Gastrocnemius medialis (tissue), 4 donors: ENCODE measurements around the gene RGPD3. TPM values are rescaled to one million over a fixed set of nuclear protein-coding genes. Genes with fewer than 3 reads are reported as not detected.
"Not testable (repeated sequence)": the region's sequence is repeated elsewhere in the genome, so short reads cannot be mapped to it uniquely, and the experiment has no call there.

Experiments
- ATAC-seq, 2 donors: fragments of 150-250 bp; one replicate each; pipeline ENCODE4 v1.9.1; 2016
- DNase-seq, 2 donors: peaks; one replicate each; pipeline ENCODE4 v3.0.0-alpha.2; 2019
- H3K27ac ChIP-seq, 4 donors: fragments of 200-600 bp; sonication (generic); 1 replicate in 1 of 4; 2 replicates in 3 of 4; pipeline ENCODE4 v1.5.1; 2016 to 2018; ENCODE audit warnings: mild to moderate bottlenecking in 2 of 4, moderate library complexity in 1 of 4
- H3K27me3 ChIP-seq, 3 donors: fragments of 200-600 bp; sonication (generic) in 2 of 3; 1 replicate in 1 of 3; 2 replicates in 2 of 3; pipeline versions ENCODE4 v1.5.1 to v1.6.0; 2016 to 2019; ENCODE audit warnings: mild to moderate bottlenecking in 1 of 3, moderate library complexity in 1 of 3
- H3K36me3 ChIP-seq, 2 donors: fragments of 200-600 bp; sonication (generic) in 1 of 2; one replicate each; pipeline ENCODE4 v1.5.1; 2017 to 2018
- H3K4me1 ChIP-seq, 2 donors: fragments of 200-600 bp; sonication (generic) in 1 of 2; one replicate each; pipeline ENCODE4 v1.5.1; 2016 to 2017; ENCODE audit warnings: mild to moderate bottlenecking in 2 of 2
- H3K4me3 ChIP-seq, 4 donors: fragments of 200-600 bp; sonication (generic) in 3 of 4; 1 replicate in 1 of 4; 2 replicates in 3 of 4; pipeline ENCODE4 v1.5.1; 2016 to 2019; ENCODE audit warnings: mild to moderate bottlenecking in 2 of 4
- H3K9me3 ChIP-seq, 3 donors: fragments of 200-600 bp; sonication (generic) in 2 of 3; 1 replicate in 1 of 3; 2 replicates in 2 of 3; pipeline ENCODE4 v1.5.1; 2016 to 2019
- in situ Hi-C, 4 donors: fragments of 200-750 bp; cut with MboI; loops; one replicate each; pipeline versions ENCODE4 v1.15.0 to v1.8.0; 2017; ENCODE audit warnings: low sequenced_read_pairs in 4 of 4
- intact Hi-C: fragments of 100-400 bp; cut with DNase I; formaldehyde crosslinking; loops from one replicate; pipeline ENCODE4 v1.15.1; 2023; ENCODE audit warnings: low total_unique reads
- total RNA-seq, 4 donors: library from RNA; depleted of rRNA; stranded (reverse); fragments of >200 nt; gene quantifications; one replicate each; pipeline versions ENCODE4 v1.1.0 to v1.2.3, GENCODE V29; 2016

Gene RGPD3
- total RNA-seq, 4 donors from 2014 or later, result 0.15 to 0.38 (median 0.23) TPM; not detected in 1

- ATAC-seq, in situ Hi-C loops, DNase-seq: not testable (repeated sequence)
Measured at GRCh38 chr2:106509374-106509770, 41.2 kb upstream of the RGPD3 start.

GRCh38 chr2:106508660-106509373 lies 40.6 kb upstream of the RGPD3 start:
- H3K27me3 ChIP-seq, in situ Hi-C loops, H3K36me3 ChIP-seq, DNase-seq, H3K4me1 ChIP-seq, H3K9me3 ChIP-seq, ATAC-seq, intact Hi-C loops, H3K4me3 ChIP-seq, H3K27ac ChIP-seq: not testable (repeated sequence)

More at GRCh38 chr2:106509374-106509770, 41.2 kb upstream of the RGPD3 start:
- H3K4me1 ChIP-seq, H3K36me3 ChIP-seq, H3K27ac ChIP-seq, H3K27me3 ChIP-seq, H3K4me3 ChIP-seq, intact Hi-C loops, H3K9me3 ChIP-seq: not testable (repeated sequence)

- DNase-seq, intact Hi-C loops, H3K4me3 ChIP-seq, H3K9me3 ChIP-seq, in situ Hi-C loops, H3K27ac ChIP-seq, H3K4me1 ChIP-seq, H3K27me3 ChIP-seq, H3K36me3 ChIP-seq, ATAC-seq: not testable (repeated sequence)
Measured at GRCh38 chr2:106506002-106506687, 37.9 kb upstream of the RGPD3 start.

- intact Hi-C loops, H3K4me3 ChIP-seq, in situ Hi-C loops: not testable (repeated sequence)
Measured at GRCh38 chr2:106504787-106505186, 36.6 kb upstream of the RGPD3 start.

GRCh38 chr2:106504192-106504591 lies 36.0 kb upstream of the RGPD3 start:
- H3K9me3 ChIP-seq, H3K27ac ChIP-seq, ATAC-seq, DNase-seq, H3K4me1 ChIP-seq, H3K4me3 ChIP-seq, intact Hi-C loops, in situ Hi-C loops, H3K36me3 ChIP-seq, H3K27me3 ChIP-seq: not testable (repeated sequence)

More at GRCh38 chr2:106504787-106505186, 36.6 kb upstream of the RGPD3 start:
- H3K27me3 ChIP-seq, H3K4me1 ChIP-seq, DNase-seq, H3K27ac ChIP-seq, ATAC-seq, H3K36me3 ChIP-seq, H3K9me3 ChIP-seq: not testable (repeated sequence)

GRCh38 chr2:106502351-106502750 lies 34.1 kb upstream of the RGPD3 start:
- in situ Hi-C loops, H3K27ac ChIP-seq, H3K4me3 ChIP-seq, intact Hi-C loops, H3K9me3 ChIP-seq, H3K27me3 ChIP-seq, ATAC-seq, H3K4me1 ChIP-seq, DNase-seq, H3K36me3 ChIP-seq: not testable (repeated sequence)

- H3K4me3 ChIP-seq, H3K27ac ChIP-seq, ATAC-seq, DNase-seq, H3K9me3 ChIP-seq, intact Hi-C loops, H3K36me3 ChIP-seq, in situ Hi-C loops, H3K27me3 ChIP-seq, H3K4me1 ChIP-seq: not testable (repeated sequence)
Measured at GRCh38 chr2:106500350-106500749, 32.1 kb upstream of the RGPD3 start.

- DNase-seq, H3K36me3 ChIP-seq, intact Hi-C loops, H3K4me3 ChIP-seq, H3K4me1 ChIP-seq, in situ Hi-C loops, H3K9me3 ChIP-seq, ATAC-seq, H3K27ac ChIP-seq, H3K27me3 ChIP-seq: not testable (repeated sequence)
Measured at GRCh38 chr2:106498549-106498948, 30.3 kb upstream of the RGPD3 start.

GRCh38 chr2:106492913-106493312 lies 24.7 kb upstream of the RGPD3 start:
- in situ Hi-C loops, H3K27me3 ChIP-seq, intact Hi-C loops, ATAC-seq, H3K36me3 ChIP-seq, H3K4me1 ChIP-seq, H3K4me3 ChIP-seq, DNase-seq, H3K9me3 ChIP-seq, H3K27ac ChIP-seq: not testable (repeated sequence)

GRCh38 chr2:106492399-106492798 lies 24.2 kb upstream of the RGPD3 start:
- H3K27ac ChIP-seq, intact Hi-C loops, ATAC-seq, in situ Hi-C loops, H3K4me1 ChIP-seq, DNase-seq, H3K4me3 ChIP-seq, H3K9me3 ChIP-seq, H3K36me3 ChIP-seq, H3K27me3 ChIP-seq: not testable (repeated sequence)

- H3K4me3 ChIP-seq, ATAC-seq, H3K4me1 ChIP-seq, intact Hi-C loops, in situ Hi-C loops, DNase-seq, H3K36me3 ChIP-seq, H3K9me3 ChIP-seq, H3K27ac ChIP-seq, H3K27me3 ChIP-seq: not testable (repeated sequence)
Measured at GRCh38 chr2:106489701-106490100, 21.5 kb upstream of the RGPD3 start.
